Vagina (tissue), 2 donors: ENCODE measurements around the gene CABCOCO1.

ENCODE experiments used
- POLR2A ChIP-seq, 2 donors: fragments of 450-650 bp; IDR thresholded peaks; one replicate each; pipeline ENCODE4 v1.6.1; 2017; ENCODE audit warnings: antibody characterized with exemption in 2 of 2, mild to moderate bottlenecking in 2 of 2, moderate library complexity in 2 of 2
- TF ChIP-seq, protein P1 (sequence below), 3 experiments: fragments of 450-650 bp in 2 of 3; fragments of 200-600 bp in 1 of 3; sonication (generic) in 1 of 3; IDR thresholded peaks; one replicate each; pipeline ENCODE4 v1.5.1; 2017 to 2019; ENCODE audit warnings: antibody characterized with exemption in 3 of 3, mild to moderate bottlenecking in 2 of 3, moderate library complexity in 2 of 3

DNA sequence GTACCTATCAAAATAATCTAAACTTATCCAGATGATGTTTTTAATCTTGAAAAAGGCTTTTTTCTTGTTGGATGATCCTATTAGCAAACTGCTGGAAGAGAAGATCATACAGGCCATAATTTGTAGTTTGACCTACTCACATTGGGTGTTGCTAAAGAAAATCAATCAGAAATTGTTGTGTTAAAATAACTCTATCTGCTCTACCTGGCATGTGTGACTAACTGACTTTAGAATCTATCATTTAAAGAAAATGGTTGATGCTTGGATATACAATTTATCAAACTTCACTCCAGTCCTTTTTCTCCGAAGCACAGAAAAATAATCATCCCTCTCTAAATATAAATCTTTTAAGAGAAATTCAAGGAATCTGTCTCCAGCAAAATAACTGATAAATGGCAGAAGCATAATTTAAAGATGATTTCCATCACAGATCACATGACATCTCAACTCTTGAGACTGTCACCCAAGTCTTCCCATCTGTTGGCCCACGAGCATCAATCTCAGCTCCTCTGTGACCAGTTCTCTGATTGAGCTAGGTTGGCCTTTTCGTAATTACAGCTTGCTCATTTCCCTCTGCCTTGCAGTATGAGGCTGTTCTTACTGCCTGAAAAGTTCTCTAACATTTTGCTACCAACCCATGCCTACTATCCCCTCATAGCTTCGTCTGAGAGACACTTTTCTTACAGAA is 36.4 kb downstream of the CABCOCO1 start:
- TF ChIP-seq, protein P1, sequence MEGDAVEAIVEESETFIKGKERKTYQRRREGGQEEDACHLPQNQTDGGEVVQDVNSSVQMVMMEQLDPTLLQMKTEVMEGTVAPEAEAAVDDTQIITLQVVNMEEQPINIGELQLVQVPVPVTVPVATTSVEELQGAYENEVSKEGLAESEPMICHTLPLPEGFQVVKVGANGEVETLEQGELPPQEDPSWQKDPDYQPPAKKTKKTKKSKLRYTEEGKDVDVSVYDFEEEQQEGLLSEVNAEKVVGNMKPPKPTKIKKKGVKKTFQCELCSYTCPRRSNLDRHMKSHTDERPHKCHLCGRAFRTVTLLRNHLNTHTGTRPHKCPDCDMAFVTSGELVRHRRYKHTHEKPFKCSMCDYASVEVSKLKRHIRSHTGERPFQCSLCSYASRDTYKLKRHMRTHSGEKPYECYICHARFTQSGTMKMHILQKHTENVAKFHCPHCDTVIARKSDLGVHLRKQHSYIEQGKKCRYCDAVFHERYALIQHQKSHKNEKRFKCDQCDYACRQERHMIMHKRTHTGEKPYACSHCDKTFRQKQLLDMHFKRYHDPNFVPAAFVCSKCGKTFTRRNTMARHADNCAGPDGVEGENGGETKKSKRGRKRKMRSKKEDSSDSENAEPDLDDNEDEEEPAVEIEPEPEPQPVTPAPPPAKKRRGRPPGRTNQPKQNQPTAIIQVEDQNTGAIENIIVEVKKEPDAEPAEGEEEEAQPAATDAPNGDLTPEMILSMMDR (IDR thresholded peaks at IDR 0.05), result no peak
- TF ChIP-seq POLR2A (IDR thresholded peaks at IDR 0.05), result no peak
